Spinal cord (tissue), 10 donors: ENCODE data around the gene MTURN. TPM values are rescaled to one million over a fixed set of nuclear protein-coding genes. Genes with fewer than 3 reads are reported as not detected.

Experiments used
- DNase-seq, 6 donors: peaks; one replicate each; pipeline versions ENCODE4 v3.0.0 to v3.0.0-alpha.2; 2013 to 2015; ENCODE audit warnings: low spot score in 6 of 6, low read depth in 4 of 6
- H3K27ac ChIP-seq: one replicate; pipeline ENCODE4 v1.5.1; 2013; ENCODE audit warnings: low read depth, low read length, control low read depth
- H3K27me3 ChIP-seq: one replicate; pipeline ENCODE4 v1.6.1; 2013; ENCODE audit warnings: low read length; ENCODE audit not compliant: control insufficient read depth, insufficient read depth
- H3K36me3 ChIP-seq: one replicate; pipeline ENCODE4 v1.6.1; 2013; ENCODE audit warnings: low read length; ENCODE audit not compliant: control insufficient read depth, insufficient read depth
- H3K4me1 ChIP-seq: one replicate; pipeline ENCODE4 v1.6.1; 2013; ENCODE audit warnings: low read length; ENCODE audit not compliant: control insufficient read depth, insufficient read depth
- H3K4me3 ChIP-seq: one replicate; pipeline ENCODE4 v1.5.1; 2013; ENCODE audit warnings: low read depth, low read length, control low read depth
- H3K9me3 ChIP-seq: one replicate; pipeline ENCODE4 v1.6.1; 2013; ENCODE audit warnings: low read length; ENCODE audit not compliant: control insufficient read depth, insufficient read depth
- WGBS: methylation state at CpG from one replicate; pipeline ENCODE4 v1.1.5; 2013; ENCODE audit warnings: missing lambda C conversion rate; ENCODE audit not compliant: insufficient coverage; 5-methylcytosine and 5-hydroxymethylcytosine counted together
- polyA plus RNA-seq, 2 donors: library from polyadenylated mRNA; unstranded; fragments of 120-200 nt; gene quantifications; one replicate each; pipeline ENCODE4 v1.2.1, GENCODE V29; 2013; ENCODE audit not compliant: insufficient read length in 2 of 2
- total RNA-seq, 2 donors: library from RNA; depleted of rRNA in 1 of 2; stranded (reverse); fragments of 120-200 nt in 1 of 2; fragments of >200 nt in 1 of 2; gene quantifications; one replicate each; pipeline versions ENCODE4 v1.2.3 to v1.2.4, GENCODE V29; 2013 to 2014
- donor health status: healthy.

MTURN gene
- total and polyA plus RNA-seq, 4 donors = 98.3 to 285 (median 194) TPM

GRCh38 chr7:30144657-30145306 is 10.0 kb downstream of the MTURN start:
- Histone ChIP-seq H3K4me3 (no peak overlapping the region), H3K27ac (no peak overlapping the region), H3K9me3 (no peaks in the 10 kb centered on the region), H3K36me3 (peaks cover 12% of the 10 kb centered on the region), H3K27me3 (no peaks in the 10 kb centered on the region), H3K4me1 (peaks cover 2% of the 10 kb centered on the region)
- DNase-seq = peak in 1 of 6 donors; percentile 38
- WGBS = 96% methylated on average over 5 of the region's 5 CpGs

- no CpG with 5 or more reads among the region's 6 CpGs for WGBS
- Histone ChIP-seq H3K27ac (no peak overlapping the region), H3K4me3 (no peak overlapping the region), H3K36me3 (peaks cover 12% of the 10 kb centered on the region), H3K27me3 (no peaks in the 10 kb centered on the region), H3K9me3 (no peaks in the 10 kb centered on the region), H3K4me1 (no peaks in the 10 kb centered on the region)
- DNase-seq = no peak
Observed at GRCh38 chr7:30145426-30145970, 10.7 kb downstream of the MTURN start.

- Histone ChIP-seq H3K4me3 (no peak overlapping the region), H3K27me3 (no peaks in the 10 kb centered on the region)
Observed at GRCh38 chr7:30146127-30146612, 11.4 kb downstream of the MTURN start.

GRCh38 chr7:30147223-30147622 is 12.4 kb downstream of the MTURN start:
- Histone ChIP-seq H3K27me3 (no peaks in the 10 kb centered on the region), H3K9me3 (no peaks in the 10 kb centered on the region), H3K36me3 (peaks cover 18% of the 10 kb centered on the region), H3K4me3 (no peak overlapping the region), H3K4me1 (no peaks in the 10 kb centered on the region), H3K27ac (no peak overlapping the region)
- WGBS = 53% methylated on average over 4 of the region's 4 CpGs
- no peak for DNase-seq

More at GRCh38 chr7:30146127-30146612, 11.4 kb downstream of the MTURN start:
- H3K36me3 ChIP-seq = peaks cover 18% of the 10 kb centered on the region
- peak in 1 of 6 donors; percentile 62 for DNase-seq
- WGBS = 64% methylated on average over 12 of the region's 13 CpGs
- H3K9me3 ChIP-seq = no peaks in the 10 kb centered on the region
- no peak overlapping the region for H3K27ac ChIP-seq
- no peaks in the 10 kb centered on the region for H3K4me1 ChIP-seq

- DNase-seq = no peak
- no peaks in the 10 kb centered on the region for H3K9me3 ChIP-seq
- H3K27ac ChIP-seq = no peak overlapping the region
- peaks cover 21% of the 10 kb centered on the region for H3K36me3 ChIP-seq
- H3K27me3 ChIP-seq = no peaks in the 10 kb centered on the region
- H3K4me3 ChIP-seq = no peak overlapping the region
- 73% methylated on average over 2 of the region's 2 CpGs for WGBS
- H3K4me1 ChIP-seq = no peaks in the 10 kb centered on the region
Observed at GRCh38 chr7:30147785-30148184, 13.0 kb downstream of the MTURN start.

- WGBS = 100% methylated on average over 5 of the region's 5 CpGs
- no peak overlapping the region for H3K4me3 ChIP-seq
- no peak overlapping the region for H3K27ac ChIP-seq
- no peaks in the 10 kb centered on the region for H3K27me3 ChIP-seq
- DNase-seq = no peak
- peaks cover 21% of the 10 kb centered on the region for H3K36me3 ChIP-seq
- no peaks in the 10 kb centered on the region for H3K4me1 ChIP-seq
- no peaks in the 10 kb centered on the region for H3K9me3 ChIP-seq
Observed at GRCh38 chr7:30148426-30148825, 13.6 kb downstream of the MTURN start.

- 70% methylated on average over 7 of the region's 13 CpGs for WGBS
- Histone ChIP-seq H3K9me3 (no peaks in the 10 kb centered on the region), H3K36me3 (peaks cover 27% of the 10 kb centered on the region), H3K27ac (no peak overlapping the region), H3K4me3 (no peak overlapping the region), H3K27me3 (no peaks in the 10 kb centered on the region), H3K4me1 (no peaks in the 10 kb centered on the region)
- DNase-seq = no peak
Observed at GRCh38 chr7:30148951-30149459, 14.2 kb downstream of the MTURN start.

GRCh38 chr7:30149640-30150272 is 15.0 kb downstream of the MTURN start:
- Histone ChIP-seq H3K27ac (no peak overlapping the region), H3K36me3 (peaks cover 30% of the 10 kb centered on the region), H3K9me3 (no peaks in the 10 kb centered on the region), H3K4me1 (no peaks in the 10 kb centered on the region), H3K27me3 (no peaks in the 10 kb centered on the region), H3K4me3 (no peak overlapping the region)
- no peak for DNase-seq
- WGBS = 98% methylated on average over 4 of the region's 7 CpGs

- Histone ChIP-seq H3K9me3 (no peaks in the 10 kb centered on the region), H3K4me3 (no peak overlapping the region), H3K36me3 (peaks cover 36% of the 10 kb centered on the region), H3K27ac (no peak overlapping the region), H3K4me1 (no peaks in the 10 kb centered on the region), H3K27me3 (no peaks in the 10 kb centered on the region)
- no peak for DNase-seq
- 90% methylated on average over 5 of the region's 7 CpGs for WGBS
Observed at GRCh38 chr7:30150711-30151110, 15.9 kb downstream of the MTURN start.
